ENCODE measurements around the gene FNIP1.
A peak's percentile ranks its signal among the peaks of the same experiment; 100 is the strongest.
"Not testable (repeated sequence)": the region's sequence is repeated elsewhere in the genome, so short reads cannot be mapped to it uniquely, and the experiment has no call there.

Gene FNIP1

DNA sequence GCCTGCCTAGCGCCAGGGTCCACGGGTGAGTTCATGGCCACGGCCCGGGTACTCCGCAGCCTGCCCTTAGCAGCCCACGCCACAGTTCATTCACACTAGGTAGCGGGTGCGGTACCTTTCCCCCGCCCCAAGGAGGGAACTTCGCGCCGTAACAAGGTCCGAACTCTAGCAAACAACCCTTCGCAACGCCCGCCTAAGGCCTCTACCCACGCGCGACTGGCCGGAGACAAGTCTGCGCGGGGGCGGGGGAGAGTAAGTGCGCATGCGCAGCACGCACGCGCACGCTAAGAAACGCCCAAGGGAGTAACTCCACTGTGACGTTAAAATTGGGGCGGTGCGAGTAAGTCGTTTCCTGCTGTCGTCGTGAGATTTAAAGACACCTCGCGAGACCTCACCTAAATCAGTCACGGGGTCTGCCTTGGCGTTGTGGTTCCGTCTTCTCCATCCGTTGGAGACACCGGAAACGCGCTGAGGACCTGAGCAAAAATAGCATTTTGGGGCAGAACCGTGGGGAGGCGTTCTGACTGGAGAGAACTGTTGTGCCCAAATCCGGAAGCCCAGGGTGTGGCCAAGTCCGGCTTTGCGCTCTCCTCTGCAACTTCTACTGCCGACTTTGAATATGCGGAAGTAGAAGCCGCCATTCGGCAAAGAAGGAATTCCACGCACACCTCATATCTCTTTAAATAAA, 161.7 kb downstream of the FNIP1 start, which contains the start of gene RAPGEF6:
RAPGEF6 (minus strand) TSS at position 234 of the 688 bp plus-strand sequence; CDS start at position 35, 199 bp downstream.
- peak; percentile 98 for DNase-seq

GRCh38 chr5:131634666-131634995, 162.2 kb downstream of the FNIP1 start:
- peak; percentile 26 for DNase-seq

- no peak for DNase-seq
Measured at GRCh38 chr5:131634238-131634637, 162.6 kb downstream of the FNIP1 start.

GRCh38 chr5:131633830-131634229, 163.0 kb downstream of the FNIP1 start:
- DNase-seq = no peak

DNA sequence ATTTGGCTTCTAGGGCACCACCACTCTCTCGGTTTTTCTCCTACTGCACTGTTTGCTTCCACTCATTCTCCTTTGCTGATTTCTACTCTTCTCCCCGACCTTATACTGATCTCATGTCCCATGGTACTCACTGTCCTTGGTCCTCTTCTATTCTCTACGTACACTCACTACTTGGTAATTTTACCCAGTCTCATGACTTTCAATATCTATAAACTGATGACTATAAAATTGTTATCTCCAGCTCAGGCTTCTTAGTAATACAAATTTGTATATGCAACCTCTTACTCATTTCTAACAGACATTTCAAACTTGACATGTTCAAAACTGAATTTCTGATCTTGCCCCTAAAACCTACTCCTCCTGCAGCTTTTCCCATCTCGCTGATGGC, 165.9 kb downstream of the FNIP1 start:
- no peak for DNase-seq

GRCh38 chr5:131630208-131630962, 166.4 kb downstream of the FNIP1 start:
- DNase-seq = no peak

GRCh38 chr5:131628990-131629389, 167.8 kb downstream of the FNIP1 start:
- DNase-seq = no peak

DNA sequence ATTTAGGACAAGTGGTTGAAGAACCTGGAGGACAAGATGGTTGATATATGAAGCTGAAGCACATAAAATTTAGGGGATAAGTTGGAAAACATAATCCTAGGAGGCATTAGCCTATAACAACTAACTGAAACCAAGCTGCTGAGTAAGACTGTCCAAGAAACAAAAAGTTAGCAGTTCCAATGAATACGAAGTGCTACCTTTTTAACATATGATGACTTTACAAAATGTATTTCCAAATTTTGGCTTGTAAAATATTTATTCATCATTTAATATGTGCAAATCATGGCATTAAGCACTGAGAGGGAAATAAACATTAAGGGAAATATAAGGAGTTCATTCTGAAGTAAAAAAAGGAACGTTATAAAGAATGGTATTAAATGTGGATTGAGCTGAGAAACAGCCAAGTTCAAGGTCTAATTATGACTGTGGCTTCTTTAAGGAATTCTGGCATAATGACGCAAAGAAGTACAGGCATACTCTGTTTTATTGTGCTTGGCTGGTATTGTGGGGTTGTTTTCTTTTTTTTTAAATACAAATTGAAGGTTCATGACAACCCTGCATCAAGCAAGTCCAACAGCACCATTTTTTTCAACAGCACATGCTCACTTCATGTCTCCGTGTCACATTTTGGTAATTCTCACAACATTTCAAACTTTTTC, 169.5 kb downstream of the FNIP1 start:
- no peak for DNase-seq

- no peak for DNase-seq
Measured at GRCh38 chr5:131622633-131623032, 174.2 kb downstream of the FNIP1 start.

DNA sequence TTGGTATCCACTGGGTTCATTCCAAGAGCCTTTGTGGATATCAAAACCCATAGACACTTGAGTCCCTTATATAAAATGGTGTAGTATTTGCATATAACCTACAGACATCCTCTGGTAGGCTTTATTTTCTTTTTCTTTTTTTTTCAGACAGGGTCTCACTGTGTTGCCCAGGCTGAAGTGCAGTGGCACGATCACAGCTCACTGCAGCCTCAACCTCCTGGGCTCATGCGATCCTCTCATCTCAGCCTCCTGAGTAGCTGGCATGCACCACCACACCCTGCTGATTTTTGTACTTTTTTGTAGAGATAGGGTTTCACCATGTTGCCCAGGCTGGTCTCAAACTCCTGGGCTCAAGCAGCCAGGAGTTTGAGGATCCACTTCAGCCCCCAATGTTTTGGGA, 175.7 kb downstream of the FNIP1 start:
- DNase-seq = not testable (repeated sequence)

DNA sequence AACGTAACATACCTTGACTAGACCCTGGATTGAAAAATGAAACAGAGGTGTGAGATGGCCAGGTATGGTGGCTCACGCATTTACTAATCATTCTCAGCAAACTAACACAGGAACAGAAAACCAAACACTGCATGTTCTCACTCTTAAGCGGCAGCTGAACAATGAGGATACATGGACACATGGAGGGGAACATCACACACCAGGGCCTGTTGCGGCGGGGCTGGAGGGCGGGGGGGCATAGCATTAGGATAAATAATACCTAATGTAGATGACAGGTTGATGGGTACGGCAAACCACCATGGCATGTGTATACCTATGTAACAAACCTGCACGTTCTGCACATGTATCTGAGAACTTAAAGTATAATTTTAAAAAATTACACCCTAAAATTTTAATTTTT, 177.7 kb downstream of the FNIP1 start:
- DNase-seq = no peak

DNA sequence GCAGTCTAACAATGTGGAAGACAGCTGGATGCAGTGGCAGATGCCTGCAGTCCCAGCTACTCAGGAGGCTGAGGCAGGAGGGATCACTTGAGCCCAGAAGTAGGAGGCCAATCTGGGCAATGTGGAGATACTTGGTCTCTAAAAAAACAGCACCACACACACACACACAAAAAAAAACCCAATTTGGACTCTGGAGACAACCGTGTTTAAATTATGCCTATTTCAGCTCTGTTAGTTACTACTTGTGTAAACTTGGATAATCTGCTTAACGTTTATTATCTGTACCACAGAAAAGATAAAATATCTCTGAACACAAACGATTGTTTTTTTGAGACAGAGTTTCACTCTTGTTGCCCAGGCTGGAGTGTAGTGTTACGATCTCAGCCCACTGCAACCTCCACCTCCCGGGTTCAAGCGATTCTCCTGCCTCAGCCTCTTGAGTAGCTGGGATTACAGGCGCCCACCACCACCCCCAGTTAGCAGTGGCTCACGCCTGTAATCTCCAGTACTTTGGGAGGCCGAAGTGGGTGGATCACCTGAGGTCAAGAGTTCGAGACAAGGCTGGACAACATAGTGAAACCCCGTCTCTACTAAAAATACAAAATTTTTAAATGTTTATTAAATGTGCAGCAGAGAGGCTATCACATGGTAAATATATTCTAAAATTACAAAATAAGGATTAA, 179.5 kb downstream of the FNIP1 start:
- no peak for DNase-seq

DNA sequence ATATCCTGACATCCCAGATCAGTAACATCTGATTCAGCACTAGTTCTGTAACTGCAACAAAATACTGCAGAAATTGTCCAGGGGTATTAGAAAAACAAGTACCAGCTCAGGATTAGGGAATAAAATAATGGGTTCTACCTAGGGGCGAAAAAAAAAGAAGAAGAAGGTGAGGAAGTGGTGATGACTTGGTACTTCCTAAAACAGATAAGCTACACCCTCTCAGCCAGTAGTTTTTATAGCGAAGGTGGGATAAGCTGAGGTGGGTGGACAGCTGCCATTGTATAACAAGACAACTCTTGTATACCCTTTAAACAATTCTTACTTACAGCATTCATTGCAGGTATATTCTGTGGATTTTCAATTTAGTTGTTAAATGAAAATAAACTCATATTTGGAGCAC, 180.9 kb downstream of the FNIP1 start:
- DNase-seq = no peak

DNA sequence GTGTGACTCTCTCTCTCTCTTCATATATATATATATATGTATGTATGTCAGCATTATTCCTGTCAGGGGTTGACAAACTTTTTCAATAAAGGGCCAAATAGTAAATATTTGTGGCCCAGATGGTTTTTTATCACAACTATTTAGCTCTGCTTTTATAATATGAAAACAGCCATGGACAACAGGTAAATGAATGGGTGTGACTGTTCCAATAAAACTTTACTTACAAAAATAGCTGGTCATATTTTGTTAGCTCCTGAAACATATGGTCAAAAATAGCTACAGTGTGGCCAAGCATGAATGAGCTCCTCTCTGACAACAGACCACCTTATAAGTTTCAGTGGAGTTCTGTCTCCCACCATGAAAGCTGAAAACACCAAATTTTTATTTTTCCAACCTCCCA, 183.4 kb downstream of the FNIP1 start:
- DNase-seq = no peak

DNA sequence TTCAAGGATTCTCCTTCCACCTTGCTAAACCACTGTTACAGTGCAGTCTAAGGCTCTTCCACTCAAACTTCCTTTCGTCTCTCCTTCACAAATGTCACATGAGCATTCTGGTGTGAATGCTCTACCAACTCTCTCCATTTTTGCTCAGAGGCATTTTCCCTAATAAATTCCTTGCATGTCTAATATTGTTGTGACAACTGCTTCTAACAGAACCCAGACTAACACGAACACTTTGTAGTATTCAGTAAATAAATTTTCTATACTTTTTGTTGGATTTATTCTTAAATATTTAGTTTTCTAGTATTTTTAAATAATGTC, 185.8 kb downstream of the FNIP1 start:
- DNase-seq = no peak

- DNase-seq = no peak
Measured at GRCh38 chr5:131610198-131611063, 186.4 kb downstream of the FNIP1 start.

DNA sequence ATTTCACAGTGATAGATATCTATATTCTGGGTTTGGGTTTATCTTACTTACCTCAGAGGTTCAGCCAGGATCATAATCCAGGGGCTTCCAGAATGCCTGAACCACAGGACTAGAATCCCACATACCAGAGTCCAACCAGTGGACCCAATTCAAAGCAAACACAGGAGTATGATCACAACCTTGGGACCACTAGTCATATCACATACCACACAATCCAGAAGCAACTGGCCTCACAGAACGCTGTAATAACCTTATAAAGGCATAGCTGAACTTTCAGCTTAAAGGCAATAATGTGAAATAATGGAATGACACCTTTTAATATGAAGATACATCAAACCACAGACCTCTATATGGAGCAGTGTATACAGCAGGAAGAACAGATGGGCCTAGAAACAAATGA, 187.0 kb downstream of the FNIP1 start:
- DNase-seq = no peak

DNA sequence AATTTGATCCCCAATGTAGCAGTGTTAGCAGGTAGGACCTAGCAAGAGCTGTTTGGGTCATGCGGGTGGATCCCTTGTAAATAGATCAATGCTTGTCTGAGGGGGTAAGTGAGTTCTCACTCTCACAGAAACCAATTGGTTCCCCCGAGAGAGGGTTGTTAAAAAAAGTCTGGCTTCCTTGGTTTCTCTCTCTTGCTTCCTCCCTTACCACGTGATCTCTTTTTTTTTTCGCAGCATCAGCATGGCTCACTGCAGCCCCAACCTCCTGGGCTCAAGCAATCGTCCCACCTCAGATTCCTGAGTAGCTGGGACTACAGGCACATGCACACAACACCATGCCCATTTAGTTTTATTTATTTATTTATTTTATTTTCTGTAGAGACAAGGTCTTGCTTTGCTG, 188.2 kb downstream of the FNIP1 start:
- no peak for DNase-seq

- DNase-seq = no peak
Measured at GRCh38 chr5:131607903-131608540, 188.8 kb downstream of the FNIP1 start.

DNA sequence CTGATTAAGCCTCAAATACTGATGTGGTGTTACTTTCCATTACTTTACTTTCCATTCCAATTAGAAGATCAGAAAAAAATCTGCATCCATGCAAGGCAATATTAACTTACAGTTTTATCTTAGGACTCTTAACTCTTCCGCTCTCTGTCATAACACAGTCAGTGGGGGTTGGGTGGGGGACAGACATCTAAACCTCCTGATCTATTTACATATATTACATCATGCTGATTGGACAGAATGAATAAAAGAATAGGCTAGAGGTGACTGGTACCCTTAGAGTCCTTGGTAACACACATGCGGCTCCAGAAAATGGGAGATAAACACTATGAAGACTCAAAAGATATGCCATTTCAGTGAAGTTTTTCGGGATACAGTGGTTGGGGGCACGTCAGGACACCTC, 189.4 kb downstream of the FNIP1 start:
- no peak for DNase-seq

DNA sequence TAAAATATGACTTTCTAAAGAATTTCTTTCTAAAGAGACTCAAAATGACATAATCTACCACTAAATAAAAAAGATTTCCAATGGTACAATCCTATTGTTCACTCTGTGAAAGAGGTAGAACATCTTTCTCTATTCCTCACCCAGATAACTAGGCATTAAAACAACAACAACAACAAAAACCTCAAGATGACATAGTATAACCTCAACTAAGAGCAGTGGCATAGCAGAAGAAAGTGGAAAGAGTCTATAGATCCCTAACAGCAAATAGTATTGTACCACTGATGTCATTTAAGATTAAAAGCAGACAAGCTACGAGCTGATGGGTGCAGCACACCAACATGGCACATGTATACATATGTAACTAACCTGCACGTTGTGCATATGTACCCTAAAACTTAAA, 191.7 kb downstream of the FNIP1 start:
- no peak for DNase-seq

All from NCI-H2029 (cell line).